Activated naive CD4-positive, alpha-beta T cell treated with anti-CD3 and anti-CD28 coated beads, Interleukin-2, amount 10 ng/mL, durations not matched to agents 7 days and 5 days (primary cell): Measurements from ENCODE around the gene MED29.

ENCODE experiments used
- CTCF ChIA-PET: fragments of 350-600 bp; sonication (Branson Sonifier 250); formaldehyde crosslinking; loops from one replicate; lab custom pipeline; 2021; ENCODE audit warnings: antibody characterized with exemption; lab: Charles Lee
- DNase-seq: peaks from one replicate; pipeline ENCODE4 v3.0.0-alpha.2; 2020
- H3K27ac Mint-ChIP-seq: one replicate; pipeline ENCODE4 v1.8.0; 2021; ENCODE audit warnings: mild to moderate bottlenecking, moderate library complexity, mixed read lengths
- H3K27me3 Mint-ChIP-seq: one replicate; pipeline ENCODE4 v1.8.0; 2021; ENCODE audit warnings: mild to moderate bottlenecking, mixed read lengths
- H3K36me3 Mint-ChIP-seq: one replicate; pipeline ENCODE4 v1.8.0; 2021; ENCODE audit warnings: mixed read lengths
- H3K4me1 Mint-ChIP-seq: one replicate; pipeline ENCODE4 v1.8.0; 2021; ENCODE audit warnings: mixed read lengths
- H3K4me3 Mint-ChIP-seq: one replicate; pipeline ENCODE4 v1.8.0; 2021; ENCODE audit warnings: mild to moderate bottlenecking, moderate library complexity, mixed read lengths
- H3K9me3 Mint-ChIP-seq: one replicate; pipeline ENCODE4 v1.8.0; 2021; ENCODE audit warnings: mixed read lengths

MED29 gene

DNA sequence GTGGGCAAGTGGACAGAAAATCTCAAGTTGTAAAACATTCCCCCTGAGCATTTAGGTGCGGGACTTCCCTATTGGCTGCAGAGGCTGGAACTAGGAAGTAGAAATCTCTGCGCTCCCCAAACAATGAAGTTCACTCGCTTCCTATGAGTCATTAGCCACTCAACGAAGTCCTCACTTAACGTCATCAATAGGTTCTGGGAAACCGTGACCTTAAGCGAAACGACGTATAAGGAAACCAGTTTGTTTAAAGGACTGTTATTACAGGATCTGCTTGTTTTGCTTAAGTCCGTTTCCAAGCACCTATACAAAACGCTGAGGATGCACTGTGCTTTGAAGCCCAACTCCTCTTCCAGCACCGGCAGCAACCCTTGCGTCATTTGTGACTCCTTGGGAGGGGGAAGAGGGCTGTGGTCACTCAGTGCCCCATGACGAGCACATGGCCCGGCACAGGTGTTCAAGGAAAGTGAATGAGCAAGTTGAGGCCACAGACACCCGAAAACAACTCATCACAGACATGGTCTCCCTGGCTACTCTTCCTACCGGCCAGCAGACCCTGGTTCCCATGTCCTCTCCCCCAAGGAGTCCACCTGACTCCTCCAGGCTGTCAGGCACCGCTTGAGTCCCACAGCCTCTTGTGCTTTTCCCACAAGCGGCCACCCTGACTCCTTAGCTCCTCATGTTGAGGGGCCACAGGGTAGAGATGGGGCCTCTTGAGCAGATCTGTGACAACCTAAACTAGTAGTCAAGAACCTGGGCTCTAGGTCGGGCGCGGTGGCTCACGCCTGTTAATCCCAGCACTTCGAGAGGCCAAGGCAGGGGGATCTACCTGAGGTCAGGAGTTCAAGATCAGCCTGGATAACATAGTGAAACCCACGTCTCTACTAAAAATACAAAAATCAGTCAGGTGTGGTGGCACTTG lies 39.8 kb downstream of the MED29 start:
- Mint-ChIP-seq H3K4me1 (peaks cover 44% of the 10 kb centered on the region), H3K36me3 (peaks cover 35% of the 10 kb centered on the region), H3K27me3 (peaks cover 3% of the 10 kb centered on the region), H3K9me3 (no peaks in the 10 kb centered on the region), H3K4me3 (no peak overlapping the region), H3K27ac (peak overlapping the region; percentile 86)
- CTCF ChIA-PET, result interaction anchor here (2.0 kb wide), 1 partner anchor 17 kb away, joined by 4 read pairs; no protein-coding TSS in a partner anchor
- DNase-seq, result peak; percentile 49

DNA sequence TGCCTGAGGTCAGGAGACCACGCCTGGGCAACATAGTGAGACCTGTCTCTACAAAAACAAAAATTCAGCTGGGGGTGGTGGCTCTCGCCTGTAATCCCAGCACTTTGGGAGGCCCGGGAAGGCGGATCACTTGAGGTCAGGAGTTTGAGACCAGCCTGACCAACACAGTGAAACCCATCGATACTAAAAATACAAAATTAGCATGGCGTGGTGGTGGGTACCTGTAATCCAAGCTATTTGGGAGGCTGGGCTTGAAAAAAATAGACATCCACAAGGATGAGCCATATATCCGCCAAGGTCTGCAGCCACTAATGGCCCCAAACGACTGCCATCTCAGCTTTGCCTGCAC lies 41.5 kb downstream of the MED29 start:
- peak overlapping the region; percentile 49 for H3K27ac Mint-ChIP-seq
- H3K4me3 Mint-ChIP-seq, result no peak overlapping the region
- no peaks in the 10 kb centered on the region for H3K9me3 Mint-ChIP-seq
- H3K36me3 Mint-ChIP-seq, result peaks cover 37% of the 10 kb centered on the region
- CTCF ChIA-PET, result interaction anchor here (1.0 to 2.0 kb wide), 2 partner anchors 19 to 35 kb away, joined by 3 to 4 read pairs; no protein-coding TSS in a partner anchor
- DNase-seq, result no peak
- H3K27me3 Mint-ChIP-seq, result peaks cover 17% of the 10 kb centered on the region
- peaks cover 57% of the 10 kb centered on the region for H3K4me1 Mint-ChIP-seq

DNA sequence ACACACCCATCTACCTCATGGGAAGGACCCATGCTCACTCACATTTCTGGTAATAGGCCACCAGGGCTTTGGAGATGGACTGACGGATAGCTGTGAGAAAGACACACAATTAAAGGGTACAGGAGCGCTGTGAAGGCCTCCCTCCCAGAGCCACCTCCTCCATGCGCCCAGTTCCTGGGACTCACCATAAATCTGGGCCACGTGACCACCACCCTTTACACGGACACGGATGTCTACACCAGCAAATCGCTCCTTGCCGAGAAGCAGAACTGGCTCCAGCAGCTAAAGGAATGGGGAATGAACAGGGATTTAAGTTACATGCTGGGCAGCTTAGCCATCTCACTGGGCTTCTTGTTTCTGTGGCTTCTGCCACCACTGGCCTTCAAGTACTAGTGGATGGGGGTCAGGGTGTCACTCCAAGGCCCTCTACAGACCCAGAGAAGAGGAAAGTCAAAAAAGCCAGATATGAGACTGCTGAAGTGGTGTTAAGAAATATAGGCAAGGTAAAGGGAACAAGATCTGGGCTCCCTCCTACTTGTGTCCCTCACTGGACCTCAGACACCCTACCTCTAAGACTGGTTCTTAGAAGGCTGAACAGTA lies 42.4 kb downstream of the MED29 start:
- peaks cover 57% of the 10 kb centered on the region for H3K4me1 Mint-ChIP-seq
- no peak for DNase-seq
- CTCF ChIA-PET, result no interaction called here
- H3K9me3 Mint-ChIP-seq, result no peaks in the 10 kb centered on the region
- peaks cover 18% of the 10 kb centered on the region for H3K27me3 Mint-ChIP-seq
- no peak overlapping the region for H3K27ac Mint-ChIP-seq
- H3K4me3 Mint-ChIP-seq, result peak overlapping the region; percentile 18
- H3K36me3 Mint-ChIP-seq, result peaks cover 37% of the 10 kb centered on the region

DNA sequence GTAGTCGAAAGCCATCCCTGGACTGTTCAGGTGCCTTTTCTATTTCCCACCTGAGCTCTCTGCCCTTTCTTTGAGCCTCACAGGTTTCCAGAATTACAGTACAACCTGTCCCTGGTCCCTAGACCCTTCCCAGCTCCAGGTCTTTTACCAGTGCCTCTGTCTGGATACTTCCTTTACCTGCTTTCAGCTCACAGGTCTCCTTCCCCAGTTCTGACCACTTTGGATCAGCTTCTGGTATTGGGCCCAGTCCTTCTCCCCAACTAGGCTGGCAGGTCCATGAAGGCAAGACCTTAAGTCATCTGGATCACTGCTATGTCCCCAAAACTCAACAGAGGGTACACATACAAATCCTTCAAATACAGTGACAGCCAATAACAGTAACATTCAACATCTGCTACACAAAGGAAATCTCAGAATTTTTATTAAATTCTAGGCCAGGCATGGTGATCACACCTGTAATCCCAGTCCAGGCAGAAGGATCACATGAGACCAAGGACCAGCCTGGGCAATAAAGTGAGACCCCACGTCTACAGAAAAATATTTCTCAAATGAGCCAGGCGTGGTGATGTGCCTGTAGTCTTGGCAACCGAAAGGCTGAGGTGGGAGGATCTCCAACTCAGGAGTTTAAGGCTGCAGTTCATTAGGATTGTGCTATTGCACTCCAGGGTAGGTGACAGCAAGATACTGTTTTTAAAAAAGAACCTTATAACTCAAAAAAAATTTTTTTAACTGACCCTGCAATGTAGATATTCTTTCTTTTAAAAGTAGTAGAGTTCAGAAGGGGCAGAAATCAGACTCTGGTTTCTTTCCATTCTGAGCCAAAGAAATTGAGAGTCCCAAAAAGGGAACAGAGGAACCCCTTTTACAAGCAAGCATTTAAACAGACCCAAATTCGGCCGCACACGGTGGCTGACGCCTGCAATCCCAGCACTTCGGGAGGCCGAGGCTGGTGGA lies 43.2 kb downstream of the MED29 start:
- H3K9me3 Mint-ChIP-seq, result no peaks in the 10 kb centered on the region
- H3K36me3 Mint-ChIP-seq, result peaks cover 37% of the 10 kb centered on the region
- H3K4me3 Mint-ChIP-seq, result peak overlapping the region; percentile 100
- CTCF ChIA-PET, result interaction anchor here (0.8 to 1.8 kb wide), 4 partner anchors 10 to 75 kb away, joined by 3 to 8 read pairs (median 4); partner anchors contain the start of gene PLEKHG2
- DNase-seq, result no peak
- peaks cover 57% of the 10 kb centered on the region for H3K4me1 Mint-ChIP-seq
- H3K27me3 Mint-ChIP-seq, result peaks cover 18% of the 10 kb centered on the region
- peak overlapping the region; percentile 99 for H3K27ac Mint-ChIP-seq

DNA sequence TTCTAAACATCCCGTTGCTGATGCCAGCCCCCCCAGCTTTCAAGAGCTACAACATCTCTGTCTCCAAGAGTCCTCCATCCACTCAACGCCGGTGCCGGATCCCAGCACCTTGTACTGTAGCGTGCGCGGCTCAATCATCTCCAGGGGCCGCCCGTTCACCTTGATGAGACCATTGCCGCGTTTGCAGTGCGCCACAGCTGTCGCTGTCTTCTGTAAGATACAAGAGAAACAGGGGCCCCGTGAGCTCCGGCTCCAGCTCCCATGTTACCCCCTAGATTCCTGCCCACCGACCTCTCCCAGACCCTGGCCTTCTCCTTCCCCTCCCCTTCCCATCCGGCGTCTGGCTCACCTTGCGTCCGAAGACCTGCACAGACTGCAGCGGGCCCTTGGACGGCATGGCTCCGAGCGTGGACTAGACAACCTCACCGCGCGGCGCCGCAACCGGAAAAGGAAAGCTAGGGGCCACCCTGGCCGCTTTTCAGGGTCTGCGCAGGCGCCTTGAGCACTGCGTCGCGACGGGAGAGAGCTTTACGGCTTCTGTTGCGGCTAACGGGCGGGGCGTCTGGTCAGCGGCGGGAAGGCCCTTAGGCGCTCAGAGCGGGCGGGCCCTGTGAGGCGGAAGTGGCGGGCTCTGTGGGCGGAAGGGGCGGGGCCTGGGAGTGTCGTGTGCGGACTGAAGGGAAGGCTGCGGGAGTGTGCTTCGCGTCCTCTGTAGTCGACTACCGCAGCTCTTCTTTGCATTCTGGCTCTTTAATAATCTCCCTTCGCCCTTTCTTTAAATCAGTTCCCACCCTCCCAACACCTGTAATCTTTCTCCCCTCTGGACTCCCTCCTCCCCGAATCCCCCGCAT lies 44.5 kb downstream of the MED29 start, which contains the start of gene RPS16:
TSS of gene RPS16 (minus strand) at position 451 of the 851 bp plus-strand sequence. CDS start at position 397, 54 bp downstream.
- peak within 1 kb of the TSS; percentile 99 for H3K27ac Mint-ChIP-seq
- CTCF ChIA-PET, result interaction anchor here (0.8 to 1.8 kb wide), 10 partner anchors 12 to 97 kb away, joined by 3 to 8 read pairs (median 3); partner anchors contain the start of genes EID2B and PLEKHG2
- H3K36me3 Mint-ChIP-seq, result peaks cover 36% of the 10 kb centered on the region
- peak; percentile 99 for DNase-seq
- peaks cover 61% of the 10 kb centered on the region for H3K4me1 Mint-ChIP-seq
- peaks cover 18% of the 10 kb centered on the region for H3K27me3 Mint-ChIP-seq
- no peaks in the 10 kb centered on the region for H3K9me3 Mint-ChIP-seq
- H3K4me3 Mint-ChIP-seq, result peak within 1 kb of the TSS; percentile 100

DNA sequence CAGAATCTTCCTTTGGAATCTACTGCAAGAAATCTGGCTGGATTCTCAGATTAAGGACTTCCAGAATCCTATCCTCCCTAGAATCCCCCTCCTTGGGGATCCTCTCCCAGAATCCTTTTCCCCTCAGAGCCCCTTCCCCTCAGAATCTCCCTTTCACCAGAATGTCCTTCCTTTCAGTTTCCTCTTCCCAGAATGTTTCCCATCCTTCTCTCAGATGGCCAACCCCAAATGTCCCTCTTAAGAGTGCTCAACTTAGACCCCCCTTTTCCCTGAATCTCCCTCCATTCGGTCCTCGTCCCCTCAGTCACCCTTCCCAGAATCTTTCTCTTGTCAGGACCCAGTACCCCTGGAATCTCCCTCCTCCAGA lies 45.2 kb downstream of the MED29 start:
- Mint-ChIP-seq H3K27me3 (peaks cover 18% of the 10 kb centered on the region), H3K4me3 (peak overlapping the region; percentile 100), H3K27ac (peak overlapping the region; percentile 99), H3K4me1 (peaks cover 57% of the 10 kb centered on the region), H3K9me3 (no peaks in the 10 kb centered on the region), H3K36me3 (peaks cover 34% of the 10 kb centered on the region)
- CTCF ChIA-PET, result interaction anchor here (0.9 to 1.8 kb wide), 6 partner anchors 12 to 96 kb away, joined by 3 to 8 read pairs (median 4); partner anchors contain the start of genes EID2B and PLEKHG2
- no peak for DNase-seq

DNA sequence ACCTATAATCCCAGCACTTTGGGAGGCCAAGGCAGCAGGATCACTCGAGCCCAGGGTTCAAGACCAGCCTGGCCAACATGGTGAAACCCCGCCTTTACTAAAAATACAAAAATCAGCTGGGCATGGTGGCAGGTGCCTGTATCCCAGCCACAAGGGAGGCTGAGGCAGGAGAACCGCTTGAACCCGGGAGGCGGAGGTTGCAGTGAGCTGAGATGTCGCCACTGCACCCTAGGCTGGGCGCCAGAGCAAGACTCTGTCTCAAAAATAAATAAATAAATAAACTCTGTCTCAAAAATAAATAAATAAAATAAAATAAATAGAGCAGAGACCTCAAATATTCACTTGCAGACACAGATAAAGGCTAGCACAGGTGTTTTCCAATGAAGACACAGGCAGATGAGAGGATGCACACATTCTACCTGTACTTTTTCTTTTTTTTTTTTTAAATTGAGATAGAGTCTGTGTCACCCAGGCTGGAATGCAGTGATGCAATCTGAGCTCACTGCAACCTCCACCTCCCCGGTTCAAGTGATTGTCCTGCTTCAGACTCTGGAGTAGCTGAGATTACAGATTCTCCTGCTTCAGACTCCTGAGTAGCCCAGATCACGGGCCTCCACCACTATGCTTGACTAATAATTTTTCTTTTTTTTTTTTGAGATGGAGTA lies 47.2 kb downstream of the MED29 start:
- peaks cover 24% of the 10 kb centered on the region for H3K36me3 Mint-ChIP-seq
- no peaks in the 10 kb centered on the region for H3K9me3 Mint-ChIP-seq
- no peak overlapping the region for H3K27ac Mint-ChIP-seq
- H3K4me3 Mint-ChIP-seq, result no peak overlapping the region
- peaks cover 18% of the 10 kb centered on the region for H3K27me3 Mint-ChIP-seq
- peaks cover 46% of the 10 kb centered on the region for H3K4me1 Mint-ChIP-seq
- CTCF ChIA-PET, result interaction anchor here (0.7 to 4.3 kb wide), 2 partner anchors 95 to 110 kb away, joined by 6 to 53 read pairs; partner anchors contain the start of gene EID2B
- no peak for DNase-seq

DNA sequence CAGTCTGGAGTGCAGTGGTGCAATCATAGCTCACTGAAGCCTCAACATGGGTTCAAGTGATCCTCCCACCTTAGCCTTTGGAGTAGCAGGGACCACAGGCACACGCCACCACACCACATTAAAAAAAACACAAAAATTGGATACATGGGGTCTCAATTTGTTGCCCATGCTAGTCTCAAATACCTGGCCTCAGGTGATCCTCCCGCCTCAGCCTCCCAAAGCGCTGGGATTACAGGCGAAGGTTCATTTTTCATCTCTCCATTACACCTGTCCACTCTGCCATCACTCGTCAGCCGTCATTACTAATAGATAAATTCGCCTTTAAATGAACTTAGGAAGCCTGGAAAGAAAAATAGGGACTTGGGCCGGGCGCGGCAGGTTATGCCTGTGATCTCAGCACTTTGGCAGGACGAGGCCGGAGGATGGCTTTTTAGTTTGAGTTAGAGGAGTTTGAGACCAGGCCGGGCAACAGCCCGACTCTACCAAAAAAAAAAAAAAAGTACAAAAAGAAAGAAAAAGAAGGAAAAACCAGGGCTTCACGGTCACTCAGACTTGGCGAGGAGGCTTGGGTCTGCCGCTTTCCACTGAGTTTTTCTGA lies 53.5 kb downstream of the MED29 start:
- H3K4me3 Mint-ChIP-seq, result peak overlapping the region; percentile 86

DNA sequence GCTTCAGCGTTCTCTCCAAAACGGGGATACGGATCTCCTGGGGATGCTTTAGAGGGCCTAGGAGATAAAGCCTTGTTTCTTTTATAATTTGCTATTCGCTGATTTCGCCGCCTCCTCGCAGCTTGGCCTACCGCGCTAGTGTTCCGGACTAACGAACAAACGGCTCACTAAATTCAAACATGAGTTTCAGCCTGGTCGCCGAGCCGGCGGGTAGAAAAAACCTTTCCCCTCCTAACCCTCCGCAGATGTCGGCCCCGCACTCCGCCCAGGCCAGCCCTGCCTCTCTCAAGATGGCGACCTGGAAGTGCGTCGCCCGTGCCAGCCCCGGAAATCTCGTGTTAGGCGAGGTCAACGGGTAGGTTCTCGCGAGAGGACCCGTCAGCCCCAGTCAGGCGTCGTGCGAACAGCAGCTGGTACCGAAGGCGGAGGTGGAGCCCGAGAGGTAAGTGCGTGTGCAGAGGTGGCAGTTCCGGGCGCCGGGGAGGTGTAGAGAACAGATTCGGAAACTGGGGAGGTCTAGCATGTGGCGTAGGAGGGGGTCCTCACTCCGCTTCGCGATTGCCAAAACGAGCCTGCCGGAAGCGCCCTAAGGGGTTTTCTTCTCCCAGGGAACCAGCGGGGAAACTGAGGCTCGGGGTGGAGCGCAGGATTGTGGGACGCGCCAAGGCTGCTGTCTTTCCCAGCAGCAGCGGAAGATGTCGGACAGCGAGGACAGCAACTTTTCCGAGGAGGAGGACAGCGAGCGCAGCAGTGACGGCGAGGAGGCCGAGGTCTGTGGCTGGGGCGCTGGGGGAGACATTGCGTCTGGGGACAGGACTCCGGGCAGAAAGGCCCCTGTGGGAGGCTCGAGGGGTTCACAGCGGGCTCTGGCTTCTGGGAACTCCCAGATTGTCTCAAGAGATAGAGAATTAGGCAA lies 54.3 kb downstream of the MED29 start, which contains the start of gene SUPT5H:
TSS of gene SUPT5H (plus strand) at position 387 of the 916 bp plus-strand sequence. CDS start at position 696, 309 bp downstream.
- CTCF ChIA-PET, result interaction anchor here (0.6 to 1.3 kb wide), 2 partner anchors 88 to 635 kb away, joined by 3 to 5 read pairs; partner anchors contain the start of gene EID2B
- Mint-ChIP-seq H3K4me1 (peaks cover 54% of the 10 kb centered on the region), H3K4me3 (peak within 1 kb of the TSS; percentile 86), H3K9me3 (no peaks in the 10 kb centered on the region), H3K36me3 (peaks cover 34% of the 10 kb centered on the region), H3K27ac (peak within 1 kb of the TSS; percentile 93), H3K27me3 (no peaks in the 10 kb centered on the region)
- DNase-seq, result peak; percentile 99

More for the DNA sequence above, 53.5 kb downstream of the MED29 start:
- Mint-ChIP-seq H3K4me1 (peaks cover 54% of the 10 kb centered on the region), H3K27me3 (no peaks in the 10 kb centered on the region), H3K36me3 (peaks cover 34% of the 10 kb centered on the region), H3K27ac (peak overlapping the region; percentile 93), H3K9me3 (no peaks in the 10 kb centered on the region)
- no peak for DNase-seq
- CTCF ChIA-PET, result no interaction called here

DNA sequence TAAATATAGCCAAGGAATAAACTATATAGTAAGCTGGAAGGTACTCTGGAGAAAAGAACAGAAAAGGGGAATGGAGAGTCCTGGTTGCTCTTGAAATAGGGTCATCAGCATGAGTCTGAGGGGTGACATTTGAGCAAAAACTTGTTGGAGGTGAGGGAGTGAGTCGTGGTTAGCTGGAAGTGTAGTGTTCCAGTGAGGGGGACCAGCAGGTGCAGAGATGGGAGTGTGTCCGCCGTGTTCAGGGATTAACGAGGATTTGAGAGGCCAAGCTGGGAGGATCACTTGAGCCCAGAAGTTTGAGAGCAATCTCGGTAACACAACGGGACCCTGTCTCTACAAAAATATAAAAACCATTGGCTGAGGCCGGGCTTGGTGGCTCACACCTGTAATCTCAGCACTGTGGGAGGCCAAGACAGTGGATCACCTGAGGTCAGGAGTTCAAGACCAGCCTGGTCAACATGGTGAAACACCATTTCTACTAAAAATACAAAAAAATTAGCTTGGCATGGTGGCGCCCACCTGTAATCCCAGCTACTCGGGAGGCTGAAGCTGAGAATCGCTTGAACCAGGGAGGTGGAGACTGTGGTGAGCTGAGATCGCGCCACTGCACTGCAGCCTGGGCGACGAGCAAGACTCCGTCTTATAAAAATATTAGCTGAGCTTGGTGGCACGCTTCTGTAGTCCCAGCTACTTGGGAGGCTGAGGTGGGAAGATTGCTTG lies 55.3 kb downstream of the MED29 start:
- peak overlapping the region; percentile 93 for H3K27ac Mint-ChIP-seq
- H3K4me1 Mint-ChIP-seq, result peaks cover 55% of the 10 kb centered on the region
- CTCF ChIA-PET, result interaction anchor here (1.3 kb wide), 1 partner anchor 86 kb away, joined by 5 read pairs; the partner anchor contains the start of gene EID2B
- peaks cover 37% of the 10 kb centered on the region for H3K36me3 Mint-ChIP-seq
- no peaks in the 10 kb centered on the region for H3K27me3 Mint-ChIP-seq
- DNase-seq, result no peak
- H3K9me3 Mint-ChIP-seq, result no peaks in the 10 kb centered on the region
- H3K4me3 Mint-ChIP-seq, result peak overlapping the region; percentile 86
